Naive thymus-derived CD8-positive, alpha-beta T cell (primary cell): ENCODE measurements around the gene TMEM94. TPM values are rescaled to one million over a fixed set of nuclear protein-coding genes. Genes with fewer than 3 reads are reported as not detected.

ENCODE experiments used
- ATAC-seq, 2 donors: fragments of 150-1000 bp; cut with Tn5 transposase in 1 of 2; sonication (Bioruptor Pico), chemical (Tn5 transposase) in 1 of 2; 1 replicate in 1 of 2; 2 replicates in 1 of 2; pipeline ENCODE4 v1.10.0; 2021; ENCODE audit warnings: mild to moderate bottlenecking in 2 of 2, moderate library complexity in 2 of 2
- POLR2A ChIA-PET: fragments of 350-600 bp; sonication (Branson Sonifier 250); formaldehyde crosslinking; loops from one replicate; lab custom pipeline; 2021; ENCODE audit warnings: antibody characterized with exemption; lab: Charles Lee
- DNase-seq, 10 donors: peaks; one replicate each; pipeline versions ENCODE4 v3.0.0 to v3.0.0-alpha.2; 2020 to 2022
- H3K27ac Mint-ChIP-seq, 10 donors: one replicate each; pipeline ENCODE4 v1.8.0; 2020 to 2022; ENCODE audit warnings: mild to moderate bottlenecking in 10 of 10, mixed read lengths in 10 of 10, moderate library complexity in 4 of 10, inconsistent platforms in 1 of 10
- H3K27me3 Mint-ChIP-seq, 5 donors: one replicate each; pipeline ENCODE4 v1.8.0; 2021 to 2022; ENCODE audit warnings: mixed read lengths in 5 of 5
- H3K36me3 Mint-ChIP-seq, 3 donors: one replicate each; pipeline ENCODE4 v1.8.0; 2020 to 2022; ENCODE audit warnings: mixed read lengths in 3 of 3, mild to moderate bottlenecking in 2 of 3, inconsistent platforms in 1 of 3
- H3K4me1 Mint-ChIP-seq, 4 donors: one replicate each; pipeline ENCODE4 v1.8.0; 2021 to 2022; ENCODE audit warnings: mixed read lengths in 4 of 4
- H3K4me3 Mint-ChIP-seq, 10 donors: one replicate each; pipeline ENCODE4 v1.8.0; 2020 to 2022; ENCODE audit warnings: mild to moderate bottlenecking in 10 of 10, mixed read lengths in 10 of 10, moderate library complexity in 6 of 10, inconsistent platforms in 1 of 10
- H3K9me3 Mint-ChIP-seq, 9 donors: one replicate each; pipeline ENCODE4 v1.8.0; 2020 to 2022; ENCODE audit warnings: mixed read lengths in 9 of 9, mild to moderate bottlenecking in 3 of 9, inconsistent platforms in 1 of 9, moderate library complexity in 1 of 9
- polyA plus RNA-seq, 3 donors: library from polyadenylated mRNA; unstranded; fragments of 300-500 nt; fragmentation: Illumina TruSeq; gene quantifications; one replicate each; pipeline ENCODE4 v1.2.3, GENCODE V29; 2021
- total RNA-seq, 8 experiments: library from RNA in 2 of 8; stranded (reverse) in 2 of 8; gene quantifications; one replicate each; pipeline ENCODE4 v1.2.3 and lab custom pipeline; 2021 to 2026

Gene TMEM94
- total RNA-seq (100 to 1,000 TPM; 102 to 108 TPM), polyA plus RNA-seq (10 to 100 TPM in 2 of 3 donors, 1 to 10 TPM in 1; 8.4 to 23.5 (median 11.5) TPM), total RNA-seq (lab: John Stamatoyannopoulos, UW) (47.2 to 91.9 (median 72.2) reads per million in 6 experiments)

- POLR2A ChIA-PET = interaction anchor here (0.5 to 2.7 kb wide), 22 partner anchors 9 to 1955 kb away, joined by 3 to 29 read pairs (median 4); partner anchors contain the start of genes LLGL2, MFSD11, MIF4GD and RECQL5
- ATAC-seq = peak; percentile 94 to 98
- Mint-ChIP-seq H3K36me3 (no peaks in the 10 kb centered on the region), H3K4me3 (peak within 1 kb of the TSS; percentile 88 to 96 (median 94)), H3K9me3 (no peaks in the 10 kb centered on the region), H3K4me1 (peaks cover 11 to 54% (median 36%) of the 10 kb centered on the region in 4 donors), H3K27me3 (no peaks in the 10 kb centered on the region), H3K27ac (peak within 1 kb of the TSS; percentile 84 to 98 (median 95))
- DNase-seq = peak; percentile 75 to 97 (median 90)
These were observed at the start of gene TMEM94 for GRCh38 chr17:75456417-75457046. TMEM94 (plus strand) TSS chr17:75456635; CDS start chr17:75471906, 15,271 bp downstream.

GRCh38 chr17:75407655-75408352 lies 48.6 kb upstream of the TMEM94 start:
- no peak for DNase-seq
- H3K27ac Mint-ChIP-seq = peak overlapping the region in 2 of 10 donors; percentile 29 to 47
- no peaks in the 10 kb centered on the region for H3K9me3 Mint-ChIP-seq
- no peak for ATAC-seq
- H3K4me1 Mint-ChIP-seq = peaks cover 21 to 55% (median 45%) of the 10 kb centered on the region in 4 donors
- no peaks in the 10 kb centered on the region for H3K27me3 Mint-ChIP-seq
- H3K36me3 Mint-ChIP-seq = no peaks in the 10 kb centered on the region
- POLR2A ChIA-PET = interaction anchor here (0.6 to 3.4 kb wide), 4 partner anchors 84 to 241 kb away, joined by 3 to 28 read pairs (median 10); partner anchors contain the start of genes GGA3, MRPS7 and SLC25A19
- H3K4me3 Mint-ChIP-seq = no peak overlapping the region

GRCh38 chr17:75410141-75410540 lies 46.3 kb upstream of the TMEM94 start:
- Mint-ChIP-seq H3K36me3 (no peaks in the 10 kb centered on the region), H3K4me1 (peaks cover 17 to 38% (median 34%) of the 10 kb centered on the region in 4 donors), H3K27me3 (no peaks in the 10 kb centered on the region), H3K9me3 (no peaks in the 10 kb centered on the region), H3K27ac (peak overlapping the region in 3 of 10 donors; percentile 21 to 76 (median 47)), H3K4me3 (peak overlapping the region in 1 of 10 donors; percentile 26)
- POLR2A ChIA-PET = interaction anchor here (0.8 to 1.5 kb wide), 3 partner anchors 94 to 140 kb away, joined by 3 to 6 read pairs (median 4); partner anchors contain the start of genes MIF4GD and SLC25A19
- ATAC-seq (no peak), DNase-seq (no peak)

GRCh38 chr17:75411328-75412067 lies 44.9 kb upstream of the TMEM94 start:
- no peaks in the 10 kb centered on the region for H3K27me3 Mint-ChIP-seq
- H3K27ac Mint-ChIP-seq = peak overlapping the region in 5 of 10 donors; percentile 3 to 69 (median 59)
- DNase-seq = no peak
- ATAC-seq = no peak
- H3K36me3 Mint-ChIP-seq = no peaks in the 10 kb centered on the region
- no peaks in the 10 kb centered on the region for H3K9me3 Mint-ChIP-seq
- POLR2A ChIA-PET = interaction anchor here (0.6 to 2.0 kb wide), 8 partner anchors 8 to 338 kb away, joined by 3 to 9 read pairs (median 3); partner anchors contain the start of genes GGA3, MIF4GD, MRPS7 and SLC25A19
- H3K4me3 Mint-ChIP-seq = peak overlapping the region in 4 of 10 donors; percentile 26 to 64 (median 48)
- H3K4me1 Mint-ChIP-seq = peaks cover 13 to 29% (median 26%) of the 10 kb centered on the region in 4 donors

GRCh38 chr17:75412455-75413317 lies 43.7 kb upstream of the TMEM94 start:
- no peaks in the 10 kb centered on the region for H3K9me3 Mint-ChIP-seq
- H3K27me3 Mint-ChIP-seq = no peaks in the 10 kb centered on the region
- peak overlapping the region in 9 of 10 donors; percentile 1 to 72 (median 44) for H3K27ac Mint-ChIP-seq
- POLR2A ChIA-PET = interaction anchor here (0.6 to 2.0 kb wide), 11 partner anchors 19 to 339 kb away, joined by 3 to 9 read pairs (median 3); partner anchors contain the start of genes GGA3, MIF4GD, MRPS7 and TMEM94
- ATAC-seq (peak; percentile 83 to 94), DNase-seq (peak; percentile 44 to 86 (median 76))
- no peaks in the 10 kb centered on the region for H3K36me3 Mint-ChIP-seq
- H3K4me3 Mint-ChIP-seq = peak overlapping the region; percentile 23 to 79 (median 57)
- peaks cover 10 to 25% (median 22%) of the 10 kb centered on the region in 4 donors for H3K4me1 Mint-ChIP-seq

- H3K9me3 Mint-ChIP-seq = no peaks in the 10 kb centered on the region
- no peak overlapping the region for H3K27ac Mint-ChIP-seq
- no peak for DNase-seq
- POLR2A ChIA-PET = interaction anchor here (0.6 to 0.7 kb wide), 2 partner anchors 84 to 91 kb away, joined by 4 read pairs; no protein-coding TSS in a partner anchor
- peaks cover 12 to 23% (median 20%) of the 10 kb centered on the region in 4 donors for H3K4me1 Mint-ChIP-seq
- H3K36me3 Mint-ChIP-seq = no peaks in the 10 kb centered on the region
- no peak overlapping the region for H3K4me3 Mint-ChIP-seq
- ATAC-seq = no peak
- no peaks in the 10 kb centered on the region for H3K27me3 Mint-ChIP-seq
These were observed 41.9 kb upstream of the TMEM94 start for GRCh38 chr17:75414488-75414887.

- Mint-ChIP-seq H3K36me3 (no peaks in the 10 kb centered on the region), H3K27ac (no peak overlapping the region), H3K4me3 (no peak overlapping the region), H3K27me3 (no peaks in the 10 kb centered on the region), H3K4me1 (peaks cover 9 to 23% (median 17%) of the 10 kb centered on the region in 4 donors), H3K9me3 (no peaks in the 10 kb centered on the region)
- ATAC-seq (no peak), DNase-seq (no peak)
- POLR2A ChIA-PET = interaction anchor here (0.7 kb wide), 1 partner anchor 95 kb away, joined by 3 read pairs; no protein-coding TSS in a partner anchor
These were observed 40.4 kb upstream of the TMEM94 start for GRCh38 chr17:75416006-75416405.

- POLR2A ChIA-PET = no interaction called here
- no peaks in the 10 kb centered on the region for H3K27me3 Mint-ChIP-seq
- no peak overlapping the region for H3K4me3 Mint-ChIP-seq
- H3K4me1 Mint-ChIP-seq = peaks cover 6 to 13% (median 6%) of the 10 kb centered on the region in 4 donors
- DNase-seq (no peak), ATAC-seq (no peak)
- H3K9me3 Mint-ChIP-seq = no peaks in the 10 kb centered on the region
- H3K36me3 Mint-ChIP-seq = no peaks in the 10 kb centered on the region
- H3K27ac Mint-ChIP-seq = no peak overlapping the region
These were observed 39.3 kb upstream of the TMEM94 start for GRCh38 chr17:75417054-75417580.

GRCh38 chr17:75418531-75418930 lies 37.9 kb upstream of the TMEM94 start:
- no peaks in the 10 kb centered on the region for H3K27me3 Mint-ChIP-seq
- H3K36me3 Mint-ChIP-seq = no peaks in the 10 kb centered on the region
- H3K4me1 Mint-ChIP-seq = peaks cover 0 to 2% (median 0%) of the 10 kb centered on the region in 4 donors
- no peak for ATAC-seq
- H3K4me3 Mint-ChIP-seq = no peak overlapping the region
- H3K27ac Mint-ChIP-seq = peak overlapping the region in 3 of 10 donors; percentile 10 to 44 (median 26)
- DNase-seq = no peak
- no peaks in the 10 kb centered on the region for H3K9me3 Mint-ChIP-seq
- POLR2A ChIA-PET = no interaction called here

- Mint-ChIP-seq H3K4me1 (peaks cover 0 to 14% (median 6%) of the 10 kb centered on the region in 4 donors), H3K27me3 (peaks cover 0 to 5% (median 4%) of the 10 kb centered on the region in 5 donors), H3K9me3 (no peaks in the 10 kb centered on the region), H3K4me3 (no peak overlapping the region), H3K36me3 (no peaks in the 10 kb centered on the region), H3K27ac (peak overlapping the region in 2 of 10 donors; percentile 39 to 41)
- DNase-seq (no peak), ATAC-seq (no peak)
- POLR2A ChIA-PET = interaction anchor here (0.6 to 1.1 kb wide), 3 partner anchors 42 to 172 kb away, joined by 3 to 5 read pairs (median 5); no protein-coding TSS in a partner anchor
These were observed 27.6 kb upstream of the TMEM94 start for GRCh38 chr17:75428543-75429469.
